Measurements from ENCODE around the gene TIMM23B.
"Not testable (repeated sequence)": the region's sequence is repeated elsewhere in the genome, so short reads cannot be mapped to it uniquely, and the experiment has no call there.

Gene TIMM23B

GRCh38 chr10:49931276-49931675 lies 10.6 kb upstream of the TIMM23B start:
- not testable (repeated sequence) for H3K9ac ChIP-seq (ENCODE audit: low read length in 5 of 5); H3K4me1 ChIP-seq (ENCODE audit: control insufficient read depth in 5 of 5, insufficient read depth in 5 of 5, low read length in 5 of 5); H3K27me3 ChIP-seq (ENCODE audit: control insufficient read depth in 5 of 5, insufficient read depth in 4 of 5, low read length in 5 of 5); H3K4me3 ChIP-seq (ENCODE audit: low read depth in 1 of 5, low read length in 5 of 5); H3K27ac ChIP-seq (ENCODE audit: low read depth, low read length); H3K9me3 ChIP-seq (ENCODE audit: control insufficient read depth in 5 of 5, low read length in 5 of 5)
- peaks cover 0 to 15% (median 0%) of the 10 kb centered on the region in 5 donors for H3K36me3 ChIP-seq (ENCODE audit: control insufficient read depth in 5 of 5, insufficient read depth in 5 of 5, low read length in 5 of 5)

GRCh38 chr10:49931959-49932728 lies 9.7 kb upstream of the TIMM23B start:
- not testable (repeated sequence) for H3K4me1 ChIP-seq (ENCODE audit: control insufficient read depth in 5 of 5, insufficient read depth in 5 of 5, low read length in 5 of 5); H3K9ac ChIP-seq (ENCODE audit: low read length in 5 of 5); H3K27me3 ChIP-seq (ENCODE audit: control insufficient read depth in 5 of 5, insufficient read depth in 4 of 5, low read length in 5 of 5); H3K9me3 ChIP-seq (ENCODE audit: control insufficient read depth in 5 of 5, low read length in 5 of 5); H3K27ac ChIP-seq (ENCODE audit: low read depth, low read length); H3K36me3 ChIP-seq (ENCODE audit: control insufficient read depth in 5 of 5, insufficient read depth in 5 of 5, low read length in 5 of 5); H3K4me3 ChIP-seq (ENCODE audit: low read depth in 1 of 5, low read length in 5 of 5)

GRCh38 chr10:49942339-49942705 lies 469 bp downstream of the TIMM23B start:
- H3K36me3 ChIP-seq (ENCODE audit: control insufficient read depth in 5 of 5, insufficient read depth in 5 of 5, low read length in 5 of 5); H3K9me3 ChIP-seq (ENCODE audit: control insufficient read depth in 5 of 5, low read length in 5 of 5); H3K27me3 ChIP-seq (ENCODE audit: control insufficient read depth in 5 of 5, insufficient read depth in 4 of 5, low read length in 5 of 5): not testable (repeated sequence)
- H3K4me1 ChIP-seq (ENCODE audit: control insufficient read depth in 5 of 5, insufficient read depth in 5 of 5, low read length in 5 of 5), result peaks cover 0 to 25% (median 21%) of the 10 kb centered on the region in 5 donors
- peak overlapping the region; percentile 75 to 87 (median 82) for H3K4me3 ChIP-seq (ENCODE audit: low read depth in 1 of 5, low read length in 5 of 5)
- H3K27ac ChIP-seq (ENCODE audit: low read depth, low read length), result peak overlapping the region; percentile 75
- peak overlapping the region; percentile 82 to 98 (median 83) for H3K9ac ChIP-seq (ENCODE audit: low read length in 5 of 5)

GRCh38 chr10:49943607-49944006 lies 1.8 kb downstream of the TIMM23B start:
- H3K9ac ChIP-seq (ENCODE audit: low read length in 5 of 5); H3K9me3 ChIP-seq (ENCODE audit: control insufficient read depth in 5 of 5, low read length in 5 of 5); H3K27me3 ChIP-seq (ENCODE audit: control insufficient read depth in 5 of 5, insufficient read depth in 4 of 5, low read length in 5 of 5); H3K4me3 ChIP-seq (ENCODE audit: low read depth in 1 of 5, low read length in 5 of 5); H3K27ac ChIP-seq (ENCODE audit: low read depth, low read length); H3K36me3 ChIP-seq (ENCODE audit: control insufficient read depth in 5 of 5, insufficient read depth in 5 of 5, low read length in 5 of 5): not testable (repeated sequence)
- peaks cover 0 to 25% (median 21%) of the 10 kb centered on the region in 5 donors for H3K4me1 ChIP-seq (ENCODE audit: control insufficient read depth in 5 of 5, insufficient read depth in 5 of 5, low read length in 5 of 5)

DNA sequence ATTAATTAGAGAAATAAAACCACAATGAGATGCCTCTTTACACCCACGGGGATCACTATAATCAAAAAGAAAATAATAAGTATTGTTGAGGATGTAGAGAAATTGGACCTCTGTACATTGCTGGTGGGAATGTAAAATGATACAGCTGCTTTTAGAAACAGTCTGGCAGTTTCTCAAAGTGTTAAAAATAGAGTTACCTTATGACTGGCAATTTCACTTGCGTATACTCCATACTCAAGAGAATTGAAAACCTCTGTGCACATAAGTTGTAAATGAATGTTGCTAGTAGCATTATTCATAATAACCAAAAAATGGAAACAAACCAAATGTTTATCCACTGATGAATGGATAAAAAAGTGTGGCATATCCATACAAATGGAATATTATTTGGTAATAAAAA lies 6.3 kb downstream of the TIMM23B start:
- not testable (repeated sequence) for H3K27me3 ChIP-seq (ENCODE audit: control insufficient read depth in 5 of 5, insufficient read depth in 4 of 5, low read length in 5 of 5); H3K4me3 ChIP-seq (ENCODE audit: low read depth in 1 of 5, low read length in 5 of 5); H3K27ac ChIP-seq (ENCODE audit: low read depth, low read length); H3K9ac ChIP-seq (ENCODE audit: low read length in 5 of 5); H3K9me3 ChIP-seq (ENCODE audit: control insufficient read depth in 5 of 5, low read length in 5 of 5); H3K36me3 ChIP-seq (ENCODE audit: control insufficient read depth in 5 of 5, insufficient read depth in 5 of 5, low read length in 5 of 5); H3K4me1 ChIP-seq (ENCODE audit: control insufficient read depth in 5 of 5, insufficient read depth in 5 of 5, low read length in 5 of 5)

- not testable (repeated sequence) for H3K4me1 ChIP-seq (ENCODE audit: control insufficient read depth in 5 of 5, insufficient read depth in 5 of 5, low read length in 5 of 5); H3K27ac ChIP-seq (ENCODE audit: low read depth, low read length); H3K9me3 ChIP-seq (ENCODE audit: control insufficient read depth in 5 of 5, low read length in 5 of 5); H3K36me3 ChIP-seq (ENCODE audit: control insufficient read depth in 5 of 5, insufficient read depth in 5 of 5, low read length in 5 of 5); H3K9ac ChIP-seq (ENCODE audit: low read length in 5 of 5); H3K4me3 ChIP-seq (ENCODE audit: low read depth in 1 of 5, low read length in 5 of 5); H3K27me3 ChIP-seq (ENCODE audit: control insufficient read depth in 5 of 5, insufficient read depth in 4 of 5, low read length in 5 of 5)
Observed at GRCh38 chr10:49948737-49949136, 6.9 kb downstream of the TIMM23B start.

GRCh38 chr10:49952006-49952405 lies 10.2 kb downstream of the TIMM23B start:
- not testable (repeated sequence) for H3K27ac ChIP-seq (ENCODE audit: low read depth, low read length); H3K9me3 ChIP-seq (ENCODE audit: control insufficient read depth in 5 of 5, low read length in 5 of 5); H3K4me1 ChIP-seq (ENCODE audit: control insufficient read depth in 5 of 5, insufficient read depth in 5 of 5, low read length in 5 of 5); H3K4me3 ChIP-seq (ENCODE audit: low read depth in 1 of 5, low read length in 5 of 5); H3K27me3 ChIP-seq (ENCODE audit: control insufficient read depth in 5 of 5, insufficient read depth in 4 of 5, low read length in 5 of 5); H3K9ac ChIP-seq (ENCODE audit: low read length in 5 of 5)
- peaks cover 2 to 14% (median 8%) of the 10 kb centered on the region in 5 donors for H3K36me3 ChIP-seq (ENCODE audit: control insufficient read depth in 5 of 5, insufficient read depth in 5 of 5, low read length in 5 of 5)

DNA sequence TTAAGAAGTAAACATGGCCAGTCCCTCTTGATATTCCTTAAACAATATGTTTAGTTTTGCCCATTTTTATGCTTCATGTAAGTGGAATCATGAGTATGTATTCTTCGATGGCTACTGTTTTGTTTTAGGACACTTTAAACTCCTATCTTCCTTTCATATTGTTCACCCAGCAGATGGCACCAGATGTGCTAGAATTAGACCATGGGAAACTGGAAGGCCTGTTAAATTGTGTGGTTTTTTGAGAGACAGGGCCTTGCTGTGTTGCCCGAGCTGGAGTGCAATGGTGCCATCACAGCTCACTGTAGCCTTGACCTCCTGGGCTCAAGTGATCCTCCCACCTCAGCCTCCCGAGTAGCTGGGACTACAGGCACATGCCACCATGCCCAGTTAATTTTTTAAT lies 11.3 kb downstream of the TIMM23B start:
- not testable (repeated sequence) for H3K9ac ChIP-seq (ENCODE audit: low read length in 5 of 5); H3K9me3 ChIP-seq (ENCODE audit: control insufficient read depth in 5 of 5, low read length in 5 of 5); H3K27ac ChIP-seq (ENCODE audit: low read depth, low read length); H3K27me3 ChIP-seq (ENCODE audit: control insufficient read depth in 5 of 5, insufficient read depth in 4 of 5, low read length in 5 of 5); H3K4me1 ChIP-seq (ENCODE audit: control insufficient read depth in 5 of 5, insufficient read depth in 5 of 5, low read length in 5 of 5); H3K4me3 ChIP-seq (ENCODE audit: low read depth in 1 of 5, low read length in 5 of 5)
- H3K36me3 ChIP-seq (ENCODE audit: control insufficient read depth in 5 of 5, insufficient read depth in 5 of 5, low read length in 5 of 5), result peaks cover 6 to 17% (median 10%) of the 10 kb centered on the region in 5 donors

- not testable (repeated sequence) for H3K9ac ChIP-seq (ENCODE audit: low read length in 5 of 5); H3K27me3 ChIP-seq (ENCODE audit: control insufficient read depth in 5 of 5, insufficient read depth in 4 of 5, low read length in 5 of 5); H3K4me1 ChIP-seq (ENCODE audit: control insufficient read depth in 5 of 5, insufficient read depth in 5 of 5, low read length in 5 of 5); H3K4me3 ChIP-seq (ENCODE audit: low read depth in 1 of 5, low read length in 5 of 5); H3K27ac ChIP-seq (ENCODE audit: low read depth, low read length); H3K36me3 ChIP-seq (ENCODE audit: control insufficient read depth in 5 of 5, insufficient read depth in 5 of 5, low read length in 5 of 5); H3K9me3 ChIP-seq (ENCODE audit: control insufficient read depth in 5 of 5, low read length in 5 of 5)
Observed at GRCh38 chr10:49970331-49970857, 28.5 kb downstream of the TIMM23B start.

DNA sequence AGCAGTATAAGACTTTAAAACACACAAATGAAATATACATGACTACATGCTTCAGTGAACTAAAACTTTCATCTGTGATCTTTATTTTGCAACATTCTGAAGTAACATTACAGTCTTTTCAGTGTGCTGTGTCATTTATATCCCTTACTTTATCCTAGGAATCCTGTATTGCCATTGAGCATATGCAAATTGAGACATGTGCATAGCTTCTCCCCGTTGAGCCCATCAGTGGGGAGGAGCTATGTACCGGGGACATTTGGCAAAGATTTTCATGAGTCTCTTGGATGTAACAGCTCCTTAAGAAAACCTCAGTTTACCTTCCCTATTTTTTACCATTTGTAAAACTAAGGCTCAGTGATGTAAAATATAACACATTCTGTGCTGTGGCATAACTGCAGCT lies 29.6 kb downstream of the TIMM23B start:
- not testable (repeated sequence) for H3K4me3 ChIP-seq (ENCODE audit: low read depth in 1 of 5, low read length in 5 of 5); H3K4me1 ChIP-seq (ENCODE audit: control insufficient read depth in 5 of 5, insufficient read depth in 5 of 5, low read length in 5 of 5); H3K9ac ChIP-seq (ENCODE audit: low read length in 5 of 5); H3K36me3 ChIP-seq (ENCODE audit: control insufficient read depth in 5 of 5, insufficient read depth in 5 of 5, low read length in 5 of 5); H3K27ac ChIP-seq (ENCODE audit: low read depth, low read length); H3K27me3 ChIP-seq (ENCODE audit: control insufficient read depth in 5 of 5, insufficient read depth in 4 of 5, low read length in 5 of 5); H3K9me3 ChIP-seq (ENCODE audit: control insufficient read depth in 5 of 5, low read length in 5 of 5)

All from subcutaneous abdominal adipose tissue (tissue), 5 donors.